Superior temporal gyrus (tissue), 1 donor: Measurements from ENCODE around the gene KIRREL3.
"Not testable (repeated sequence)": the region's sequence is repeated elsewhere in the genome, so short reads cannot be mapped to it uniquely, and the experiment has no call there.

Source experiments
- DNase-seq: peaks from one replicate; pipeline ENCODE4 v3.0.0-alpha.2; 2016; ENCODE audit errors: extremely low spot score

The KIRREL3 gene

GRCh38 chr11:126952533-126952932 is 48.0 kb downstream of the KIRREL3 start:
- not testable (repeated sequence) for DNase-seq

- DNase-seq = no peak
Measured at GRCh38 chr11:126951465-126951864, 49.1 kb downstream of the KIRREL3 start.

GRCh38 chr11:126949066-126949891 is 51.3 kb downstream of the KIRREL3 start:
- peak; percentile 84 for DNase-seq

GRCh38 chr11:126948563-126948962 is 52.0 kb downstream of the KIRREL3 start:
- no peak for DNase-seq

- DNase-seq = no peak
Measured at GRCh38 chr11:126945319-126945718, 55.3 kb downstream of the KIRREL3 start.

- no peak for DNase-seq
Measured at GRCh38 chr11:126943316-126943715, 57.3 kb downstream of the KIRREL3 start.

- DNase-seq = no peak
Measured at GRCh38 chr11:126942146-126942545, 58.4 kb downstream of the KIRREL3 start.

GRCh38 chr11:126939552-126939951 is 61.0 kb downstream of the KIRREL3 start:
- DNase-seq = no peak

- DNase-seq = no peak
Measured at GRCh38 chr11:126938718-126939117, 61.9 kb downstream of the KIRREL3 start.

- no peak for DNase-seq
Measured at GRCh38 chr11:126930091-126930841, 70.3 kb downstream of the KIRREL3 start.

- no peak for DNase-seq
Measured at GRCh38 chr11:126929179-126930061, 71.2 kb downstream of the KIRREL3 start.

GRCh38 chr11:126927623-126928022 is 72.9 kb downstream of the KIRREL3 start:
- DNase-seq = no peak

DNA sequence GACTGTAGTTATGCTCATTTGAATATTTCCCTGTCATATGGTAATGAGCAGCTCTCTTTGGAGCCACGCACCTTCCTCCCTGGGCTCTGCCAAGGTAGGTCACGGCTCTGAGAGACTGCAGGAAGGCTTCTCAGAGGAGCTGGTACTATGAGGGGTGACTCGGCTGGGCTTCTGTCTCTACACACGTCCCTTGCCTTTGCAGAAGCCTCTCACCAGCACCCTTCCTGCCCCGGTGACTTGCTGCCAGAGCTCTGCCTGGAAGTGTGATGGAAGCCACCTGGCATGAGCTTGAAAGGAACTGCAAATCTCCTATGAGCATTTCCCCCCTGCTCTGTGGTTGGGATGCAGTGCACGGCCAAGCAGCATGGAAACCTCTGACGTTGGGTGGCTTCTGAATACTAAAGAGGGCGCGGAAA is 74.2 kb downstream of the KIRREL3 start:
- DNase-seq = peak; percentile 75

DNA sequence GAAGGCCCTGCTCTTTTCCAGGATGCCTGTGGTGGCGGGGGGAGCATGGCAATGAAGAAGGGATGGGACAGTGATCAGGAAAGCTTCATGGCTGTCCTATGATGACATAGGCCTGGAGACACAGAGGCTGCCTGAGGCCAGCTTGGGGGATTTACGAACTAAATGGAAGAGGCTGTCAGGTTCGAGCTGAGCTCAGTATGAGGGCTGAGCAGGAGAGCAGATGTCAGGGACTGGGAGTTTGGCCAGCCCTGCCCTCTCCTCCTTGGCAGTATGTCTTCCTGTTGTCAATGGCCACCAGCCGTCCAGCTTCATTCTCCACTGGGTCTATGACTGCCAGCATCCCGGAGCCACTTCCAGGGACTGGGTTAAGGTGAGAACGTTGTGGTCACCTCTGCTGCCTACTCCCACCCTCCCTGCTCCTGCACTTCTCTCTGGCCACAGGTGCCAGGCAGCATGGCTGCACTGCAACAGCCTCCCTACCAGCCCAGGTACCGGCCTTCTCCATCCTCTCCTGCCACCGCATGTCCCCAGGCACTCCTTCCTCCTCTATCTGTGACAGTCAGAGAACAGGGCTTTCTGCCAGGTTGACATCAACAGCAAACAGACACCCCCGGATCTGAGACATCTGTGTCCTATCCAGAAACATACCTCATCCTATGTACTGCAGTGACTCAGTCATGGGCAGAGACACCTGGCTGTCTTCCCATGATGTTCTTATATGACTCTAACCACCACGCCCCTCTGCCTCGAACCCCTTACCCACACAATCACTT is 75.1 kb downstream of the KIRREL3 start:
- peak; percentile 76 for DNase-seq

DNA sequence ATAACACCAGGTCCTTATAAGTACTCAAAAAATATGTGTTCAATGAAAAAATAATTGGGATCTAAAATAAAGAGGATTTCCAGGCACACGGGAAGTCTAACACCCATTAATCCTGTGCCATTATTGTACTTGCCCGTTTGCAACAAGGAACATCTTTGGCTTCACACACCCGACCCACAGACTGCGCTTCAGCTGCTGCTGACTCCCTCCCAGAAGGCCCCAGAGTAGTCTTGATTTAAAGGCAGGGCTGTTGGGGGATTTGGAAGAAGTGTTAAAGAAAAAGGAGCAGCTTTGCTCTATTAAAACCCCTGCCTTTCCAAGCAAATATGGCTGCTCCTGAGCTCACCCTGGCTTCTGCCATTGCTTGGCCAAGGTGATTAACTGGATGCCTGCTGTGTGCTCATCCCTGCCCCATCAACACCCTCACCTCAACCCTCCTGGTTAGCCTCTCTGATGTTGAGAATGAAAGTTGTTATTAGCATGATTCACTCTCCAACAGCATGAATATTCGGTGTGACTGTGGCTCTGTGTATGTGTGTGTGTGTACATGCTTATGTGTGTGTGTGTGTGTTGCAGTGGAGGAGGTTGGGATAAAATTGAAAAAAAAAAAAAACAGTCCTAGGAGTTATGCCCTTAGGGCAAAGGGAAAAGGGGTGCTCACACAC is 76.1 kb downstream of the KIRREL3 start:
- no peak for DNase-seq

GRCh38 chr11:126920833-126921232 is 79.7 kb downstream of the KIRREL3 start:
- no peak for DNase-seq

DNA sequence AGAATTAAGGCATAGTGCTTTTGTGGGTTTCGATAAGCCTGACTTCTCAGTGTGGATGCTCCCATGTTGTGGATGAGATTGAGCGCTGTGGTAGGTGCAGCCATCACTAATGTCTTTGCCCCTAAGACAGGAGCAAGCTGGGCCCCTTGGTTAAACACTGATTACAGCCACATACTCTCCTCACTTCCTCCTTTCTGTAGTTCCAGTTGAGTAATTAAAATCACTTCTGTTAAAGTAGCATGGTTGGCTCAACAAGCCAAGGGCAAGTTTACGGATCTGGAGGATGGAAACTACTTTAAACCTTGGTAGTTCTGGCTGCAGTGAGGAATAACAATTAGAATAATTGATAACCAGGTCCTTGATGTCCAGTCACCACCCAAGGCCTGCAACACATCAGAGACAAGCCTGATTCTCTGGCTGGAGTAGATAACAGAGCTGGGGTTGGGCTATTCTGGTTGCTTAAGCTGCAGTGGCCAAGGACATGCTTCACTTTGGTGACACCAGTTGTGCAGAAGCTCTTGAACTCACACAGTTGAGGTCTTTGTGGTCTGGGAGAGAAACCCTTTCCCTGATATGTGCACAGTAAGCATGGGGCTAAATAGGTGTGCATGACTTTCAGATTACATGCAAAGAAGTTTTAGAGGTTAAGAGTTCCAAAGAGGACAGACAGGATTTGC is 81.3 kb downstream of the KIRREL3 start:
- no peak for DNase-seq

- DNase-seq = no peak
Measured at GRCh38 chr11:126918556-126918955, 82.0 kb downstream of the KIRREL3 start.

DNA sequence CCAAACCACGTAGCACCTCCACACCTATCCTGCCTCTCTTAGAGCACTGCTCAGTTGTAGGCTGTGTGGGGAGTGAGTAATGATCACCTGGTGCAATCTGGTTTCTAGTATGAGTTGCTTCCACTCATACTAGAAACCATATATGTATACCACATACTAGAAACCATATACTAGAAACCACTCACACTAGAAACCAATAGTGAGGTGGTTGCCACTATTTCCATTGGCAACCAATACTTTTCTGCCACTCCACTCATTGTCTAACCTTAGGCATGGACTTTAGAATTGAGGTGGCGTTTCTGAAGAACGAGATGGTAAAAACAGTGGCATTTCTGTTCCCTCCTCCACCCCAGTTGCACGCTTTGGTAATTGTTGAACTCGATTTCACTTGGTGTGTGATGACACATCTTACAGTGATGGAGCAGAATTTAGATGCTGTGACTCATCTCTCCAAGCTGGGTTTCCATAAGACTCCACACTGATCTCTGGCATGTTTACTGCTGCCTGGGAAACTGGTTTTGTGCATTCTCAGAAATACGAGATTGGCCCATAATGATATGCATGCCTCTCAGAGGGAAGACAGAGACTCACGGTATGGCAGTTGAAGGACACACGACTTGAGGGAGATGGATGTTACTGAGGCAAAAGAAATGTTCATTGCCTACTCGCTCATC is 82.9 kb downstream of the KIRREL3 start:
- peak; percentile 79 for DNase-seq

DNA sequence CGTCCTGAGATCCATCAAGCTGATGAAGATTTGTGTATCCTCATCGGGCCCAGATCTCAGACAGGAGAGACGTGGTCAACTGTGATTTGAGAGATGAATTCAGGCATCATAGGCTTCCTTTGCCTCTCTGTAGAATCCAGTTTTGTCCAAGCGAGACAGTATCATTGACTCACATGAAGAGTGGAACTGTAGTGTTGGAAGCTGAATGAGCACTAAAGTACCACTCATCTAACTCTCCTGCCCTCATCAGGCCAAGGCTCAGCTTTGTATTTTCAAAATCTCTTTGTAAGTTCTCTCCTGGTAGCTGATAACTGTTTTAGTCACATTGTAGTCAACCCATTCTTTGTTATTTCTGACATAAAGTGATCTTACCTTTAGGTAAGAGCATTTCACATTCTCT is 85.1 kb downstream of the KIRREL3 start:
- no peak for DNase-seq
